ENCODE measurements around the gene MYH9. TPM values are rescaled to one million over a fixed set of nuclear protein-coding genes. Genes with fewer than 3 reads are reported as not detected.

Gene MYH9
- total RNA-seq, 1 experiment from 2014 or later = 323 TPM

DNA sequence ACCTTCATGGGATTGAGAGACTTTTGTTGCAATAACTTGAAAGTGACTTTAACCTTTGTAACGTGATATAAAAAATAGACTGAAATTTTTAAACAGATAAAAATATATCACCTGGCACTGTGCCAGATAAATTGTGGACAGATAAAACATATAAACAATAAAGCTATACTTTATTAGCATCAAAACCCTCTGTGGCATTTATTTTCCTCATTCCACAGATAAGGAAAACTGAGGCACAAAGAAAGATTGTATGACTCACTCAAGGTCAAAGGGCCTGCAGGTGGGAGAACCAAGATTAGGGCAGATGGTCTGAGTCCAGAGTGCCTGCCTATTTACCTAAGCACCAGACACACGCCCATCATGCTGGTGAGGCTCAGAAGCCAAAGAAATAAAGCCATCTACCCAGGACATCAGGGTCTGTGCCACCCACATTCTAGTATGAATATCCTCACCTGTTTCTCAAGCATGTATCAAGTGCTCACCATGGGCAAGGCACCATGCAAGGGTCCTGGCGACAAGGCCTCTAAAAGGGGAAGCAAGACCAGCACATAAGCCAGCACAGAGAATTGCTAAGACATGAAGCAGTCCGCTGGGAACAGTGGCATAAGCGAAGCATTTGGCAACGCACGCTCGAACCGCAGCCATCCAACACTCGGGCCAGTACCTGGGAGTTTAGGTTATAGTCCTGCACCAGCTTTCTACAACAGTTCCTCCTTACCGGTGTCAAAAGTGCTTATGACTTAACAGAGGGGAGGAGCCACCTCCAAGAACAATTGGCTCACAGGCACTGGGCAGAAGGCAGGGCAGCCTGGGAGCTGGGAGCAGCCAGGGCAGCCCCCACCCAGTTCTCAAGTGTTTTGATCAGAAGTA, 17.6 kb downstream of the MYH9 start:
- intact Hi-C loops (cut with micrococcal nuclease; ENCODE audit: unreplicated experiment) = loop anchor here (5.0 kb wide), 1 partner anchor 33 kb away; no protein-coding TSS in a partner anchor
- TF ChIP-seq, protein P1, sequence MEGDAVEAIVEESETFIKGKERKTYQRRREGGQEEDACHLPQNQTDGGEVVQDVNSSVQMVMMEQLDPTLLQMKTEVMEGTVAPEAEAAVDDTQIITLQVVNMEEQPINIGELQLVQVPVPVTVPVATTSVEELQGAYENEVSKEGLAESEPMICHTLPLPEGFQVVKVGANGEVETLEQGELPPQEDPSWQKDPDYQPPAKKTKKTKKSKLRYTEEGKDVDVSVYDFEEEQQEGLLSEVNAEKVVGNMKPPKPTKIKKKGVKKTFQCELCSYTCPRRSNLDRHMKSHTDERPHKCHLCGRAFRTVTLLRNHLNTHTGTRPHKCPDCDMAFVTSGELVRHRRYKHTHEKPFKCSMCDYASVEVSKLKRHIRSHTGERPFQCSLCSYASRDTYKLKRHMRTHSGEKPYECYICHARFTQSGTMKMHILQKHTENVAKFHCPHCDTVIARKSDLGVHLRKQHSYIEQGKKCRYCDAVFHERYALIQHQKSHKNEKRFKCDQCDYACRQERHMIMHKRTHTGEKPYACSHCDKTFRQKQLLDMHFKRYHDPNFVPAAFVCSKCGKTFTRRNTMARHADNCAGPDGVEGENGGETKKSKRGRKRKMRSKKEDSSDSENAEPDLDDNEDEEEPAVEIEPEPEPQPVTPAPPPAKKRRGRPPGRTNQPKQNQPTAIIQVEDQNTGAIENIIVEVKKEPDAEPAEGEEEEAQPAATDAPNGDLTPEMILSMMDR (conservative IDR thresholded peaks at IDR 0.05; ENCODE audit: low read depth, low read length) = no peak
- no peak for TF ChIP-seq EZH2 (IDR thresholded peaks at IDR 0.05; ENCODE audit: borderline replicate concordance, low read depth, low read length, poor library complexity, severe bottlenecking)
- H3K9me3 ChIP-seq (ENCODE audit: low read depth, low read length, poor library complexity, severe bottlenecking) = no peaks in the 10 kb centered on the region
- no peaks in the 10 kb centered on the region for H3K27me3 ChIP-seq (replicated peaks; ENCODE audit: insufficient read depth, low read depth, low read length, poor library complexity)
- no TSS peak for BruUV-seq (replicated peaks)
- ChIA-PET POLR2A (ENCODE audit: low non-redundant PET) (no interaction called here), CTCF (no interaction called here)
- H3K27ac ChIP-seq (ENCODE audit: low read depth, low read length, poor library complexity, severe bottlenecking) = peak overlapping the region; percentile 87
- peak; percentile 33 for DNase-seq (ENCODE audit: low spot score)
- H3K36me3 ChIP-seq (ENCODE audit: insufficient read depth, low read length, poor library complexity, severe bottlenecking) = no peaks in the 10 kb centered on the region
- peak overlapping the region; percentile 10 for H3K4me3 ChIP-seq (ENCODE audit: low read depth, low read length, poor library complexity, severe bottlenecking)
- H3K4me1 ChIP-seq (ENCODE audit: insufficient read depth, low read length, poor library complexity, severe bottlenecking) = peaks cover 71% of the 10 kb centered on the region

DNA sequence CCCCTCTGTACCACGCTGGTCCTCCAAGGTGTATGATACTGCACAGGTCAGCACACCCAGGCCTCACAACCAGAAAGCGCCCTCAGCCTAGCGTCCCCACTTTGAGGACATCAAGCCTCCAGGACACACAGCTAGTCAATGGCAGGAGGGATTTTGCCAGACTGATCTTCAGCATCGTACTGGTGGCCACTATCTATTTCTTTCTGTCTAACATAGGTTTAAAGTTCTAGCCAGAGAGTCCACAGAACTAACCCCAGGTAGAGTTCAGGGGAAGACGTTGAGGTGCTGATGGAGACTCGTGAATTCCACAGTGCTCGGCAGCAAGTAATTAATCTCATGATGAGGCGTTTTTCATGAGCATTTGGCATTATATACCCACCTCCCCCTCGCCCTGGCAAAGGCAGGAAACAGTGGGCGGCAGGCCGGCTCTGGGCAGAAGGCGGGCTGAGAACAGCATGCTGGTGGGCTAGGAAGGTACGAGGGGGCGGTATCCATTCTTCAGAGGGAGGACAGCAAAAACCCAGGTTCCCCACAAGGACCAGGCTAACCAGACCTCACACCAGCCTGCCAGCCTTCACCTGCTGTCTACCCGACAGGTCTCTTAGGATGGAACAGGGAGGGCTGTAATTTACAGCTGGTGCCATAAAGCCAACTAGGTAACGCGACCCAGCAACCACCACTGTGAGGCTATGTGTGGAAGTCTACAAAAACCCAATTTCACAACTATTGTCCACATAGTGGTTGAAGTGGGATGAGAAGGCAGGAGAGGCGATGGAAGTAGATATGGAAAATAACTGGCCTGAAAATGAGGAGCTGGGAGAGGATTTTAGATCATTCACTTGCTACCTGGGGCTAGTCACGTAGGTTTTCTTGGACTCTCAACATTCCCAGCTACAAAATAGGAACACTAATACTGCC, 18.5 kb downstream of the MYH9 start:
- TF ChIP-seq, protein P1 (conservative IDR thresholded peaks at IDR 0.05; ENCODE audit: low read depth, low read length) = no peak
- no peak for TF ChIP-seq EZH2 (IDR thresholded peaks at IDR 0.05; ENCODE audit: borderline replicate concordance, low read depth, low read length, poor library complexity, severe bottlenecking)
- no peaks in the 10 kb centered on the region for H3K9me3 ChIP-seq (ENCODE audit: low read depth, low read length, poor library complexity, severe bottlenecking)
- CTCF ChIA-PET = no interaction called here
- H3K4me3 ChIP-seq (ENCODE audit: low read depth, low read length, poor library complexity, severe bottlenecking) = peak overlapping the region; percentile 10
- no TSS peak for BruUV-seq (replicated peaks)
- POLR2A ChIA-PET (ENCODE audit: low non-redundant PET) = no interaction called here
- H3K27me3 ChIP-seq (replicated peaks; ENCODE audit: insufficient read depth, low read depth, low read length, poor library complexity) = no peaks in the 10 kb centered on the region
- peak; percentile 81 for DNase-seq (ENCODE audit: low spot score)
- H3K4me1 ChIP-seq (ENCODE audit: insufficient read depth, low read length, poor library complexity, severe bottlenecking) = peaks cover 76% of the 10 kb centered on the region
- no peaks in the 10 kb centered on the region for H3K36me3 ChIP-seq (ENCODE audit: insufficient read depth, low read length, poor library complexity, severe bottlenecking)
- intact Hi-C loops (cut with micrococcal nuclease; ENCODE audit: unreplicated experiment) = no loop called here
- H3K27ac ChIP-seq (ENCODE audit: low read depth, low read length, poor library complexity, severe bottlenecking) = peak overlapping the region; percentile 87

- TF ChIP-seq EZH2 (IDR thresholded peaks at IDR 0.05; ENCODE audit: borderline replicate concordance, low read depth, low read length, poor library complexity, severe bottlenecking) = no peak
- TF ChIP-seq, protein P1 (conservative IDR thresholded peaks at IDR 0.05; ENCODE audit: low read depth, low read length) = no peak
- intact Hi-C loops (cut with micrococcal nuclease; ENCODE audit: unreplicated experiment) = no loop called here
- peak; percentile 86 for DNase-seq (ENCODE audit: low spot score)
- POLR2A ChIA-PET (ENCODE audit: low non-redundant PET) = no interaction called here
- BruUV-seq (replicated peaks) = no TSS peak
- Histone ChIP-seq H3K4me3 (ENCODE audit: low read depth, low read length, poor library complexity, severe bottlenecking) (no peak overlapping the region), H3K9me3 (ENCODE audit: low read depth, low read length, poor library complexity, severe bottlenecking) (no peaks in the 10 kb centered on the region), H3K27ac (ENCODE audit: low read depth, low read length, poor library complexity, severe bottlenecking) (peak overlapping the region; percentile 87), H3K27me3 (replicated peaks; ENCODE audit: insufficient read depth, low read depth, low read length, poor library complexity) (no peaks in the 10 kb centered on the region), H3K36me3 (ENCODE audit: insufficient read depth, low read length, poor library complexity, severe bottlenecking) (no peaks in the 10 kb centered on the region), H3K4me1 (ENCODE audit: insufficient read depth, low read length, poor library complexity, severe bottlenecking) (peaks cover 83% of the 10 kb centered on the region)
- CTCF ChIA-PET = no interaction called here
These were observed 19.3 kb downstream of the MYH9 start for GRCh38 chr22:36368359-36368983.

All from A673 (cell line).